Right lobe of liver (tissue), 4 donors: ENCODE results near the gene DLX2.

Experiments
- CTCF ChIP-seq, 4 donors: fragments of 200-600 bp in 3 of 4; fragments of 450-650 bp in 1 of 4; IDR thresholded peaks; one replicate each; pipeline versions ENCODE4 v1.5.1 to v1.8.0; 2016 to 2022; ENCODE audit warnings: antibody characterized with exemption in 4 of 4, mild to moderate bottlenecking in 2 of 4
- POLR2A ChIP-seq: fragments of 450-650 bp; IDR thresholded peaks from one replicate; pipeline ENCODE4 v1.6.1; 2017; ENCODE audit warnings: antibody characterized with exemption, mild to moderate bottlenecking
- donor health status: DM: no; HTN: no; CAD: no.
- donor health status: DM: no; HTN: no; CAD: no.
- donor health status: DM: no; HTN: yes; CAD: no.

GRCh38 chr2:172137109-172137508 is 34.4 kb upstream of the DLX2 start:
- TF ChIP-seq CTCF (IDR thresholded peaks at IDR 0.05) (no peak), POLR2A (no peak)
